NT2/D1 (cell line): ENCODE measurements around the gene IMP4.

Experiments used
- SUZ12 ChIP-seq: IDR thresholded peaks from 2 replicates; pipeline ENCODE4 v1.6.1; 2011; ENCODE audit not compliant: insufficient read length, insufficient read depth; ENCODE audit errors: extremely low read depth
- YY1 ChIP-seq: IDR thresholded peaks from 2 replicates; pipeline ENCODE4 v1.6.1; 2011; ENCODE audit not compliant: insufficient read length, insufficient read depth

DNA sequence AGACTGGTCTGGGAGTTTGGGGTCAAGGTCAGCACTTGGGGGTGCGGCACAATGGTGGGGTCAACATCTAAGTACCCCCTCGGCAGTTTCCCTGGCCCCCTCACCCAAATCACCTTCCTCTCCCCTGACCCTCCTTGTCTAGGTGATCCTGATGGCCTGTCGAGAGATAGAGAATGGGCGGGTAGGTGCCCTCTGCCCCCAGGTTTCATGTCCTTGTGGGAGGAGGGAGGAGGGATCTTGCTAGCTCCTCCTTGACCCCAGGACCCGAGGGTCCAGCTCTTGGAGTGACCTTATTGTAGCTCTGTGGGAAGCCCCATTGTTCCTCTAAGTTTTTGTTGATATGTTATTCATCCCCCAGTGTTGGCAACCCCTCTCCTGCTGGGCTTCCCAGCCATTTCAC lies 16.8 kb downstream of the IMP4 start:
- TF ChIP-seq YY1 (no peak), SUZ12 (no peak)
